Prostate gland (tissue), 2 donors: ENCODE data around the gene KRT23.

Experiments used
- POLR2A ChIP-seq: fragments of 450-650 bp; IDR thresholded peaks from one replicate; pipeline ENCODE4 v1.6.1; 2016; ENCODE audit warnings: antibody characterized with exemption, mild to moderate bottlenecking
- TF ChIP-seq, protein P1 (sequence below), 4 experiments: fragments of 200-600 bp in 2 of 4; fragments of 450-650 bp in 2 of 4; sonication (generic) in 2 of 4; IDR thresholded peaks; 1 replicate in 3 of 4; 2 replicates in 1 of 4; pipeline ENCODE4 v1.5.1; 2016 to 2019; ENCODE audit warnings: antibody characterized with exemption in 4 of 4, mild to moderate bottlenecking in 2 of 4, moderate library complexity in 2 of 4

DNA sequence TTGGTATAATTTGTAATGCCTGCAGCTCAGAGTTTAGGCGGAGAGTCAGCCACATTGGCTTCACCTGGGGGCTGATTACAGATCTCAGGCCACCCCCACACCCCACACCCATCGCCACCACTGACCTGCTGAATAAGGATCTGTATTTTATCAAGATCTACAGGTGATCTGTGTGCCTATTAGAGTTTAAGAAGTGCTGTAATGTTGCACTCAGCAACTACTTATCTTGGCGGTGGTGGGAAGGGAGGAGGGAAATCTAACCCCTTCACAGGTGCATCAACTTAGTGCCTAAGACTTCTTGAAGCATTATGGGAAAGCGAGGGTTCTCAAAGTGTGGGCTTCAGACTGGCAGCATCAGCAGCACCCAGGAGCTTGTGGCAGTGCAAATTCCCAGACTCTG is 34.9 kb downstream of the KRT23 start:
- TF ChIP-seq, protein P1, sequence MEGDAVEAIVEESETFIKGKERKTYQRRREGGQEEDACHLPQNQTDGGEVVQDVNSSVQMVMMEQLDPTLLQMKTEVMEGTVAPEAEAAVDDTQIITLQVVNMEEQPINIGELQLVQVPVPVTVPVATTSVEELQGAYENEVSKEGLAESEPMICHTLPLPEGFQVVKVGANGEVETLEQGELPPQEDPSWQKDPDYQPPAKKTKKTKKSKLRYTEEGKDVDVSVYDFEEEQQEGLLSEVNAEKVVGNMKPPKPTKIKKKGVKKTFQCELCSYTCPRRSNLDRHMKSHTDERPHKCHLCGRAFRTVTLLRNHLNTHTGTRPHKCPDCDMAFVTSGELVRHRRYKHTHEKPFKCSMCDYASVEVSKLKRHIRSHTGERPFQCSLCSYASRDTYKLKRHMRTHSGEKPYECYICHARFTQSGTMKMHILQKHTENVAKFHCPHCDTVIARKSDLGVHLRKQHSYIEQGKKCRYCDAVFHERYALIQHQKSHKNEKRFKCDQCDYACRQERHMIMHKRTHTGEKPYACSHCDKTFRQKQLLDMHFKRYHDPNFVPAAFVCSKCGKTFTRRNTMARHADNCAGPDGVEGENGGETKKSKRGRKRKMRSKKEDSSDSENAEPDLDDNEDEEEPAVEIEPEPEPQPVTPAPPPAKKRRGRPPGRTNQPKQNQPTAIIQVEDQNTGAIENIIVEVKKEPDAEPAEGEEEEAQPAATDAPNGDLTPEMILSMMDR (IDR thresholded peaks at IDR 0.05): no peak
- TF ChIP-seq POLR2A: no peak
